ENCODE data around the gene CSH1. TPM values are rescaled to one million over a fixed set of nuclear protein-coding genes. Genes with fewer than 3 reads are reported as not detected.
A peak's percentile ranks its signal among the peaks of the same experiment; 100 is the strongest.
"Not testable (repeated sequence)": the region's sequence is repeated elsewhere in the genome, so short reads cannot be mapped to it uniquely, and the experiment has no call there.

Gene CSH1
- total RNA-seq: not detected
- long read RNA-seq: 0 reads

GRCh38 chr17:63896524-63897354, at the start of gene CSH1:
Gene CSH1, minus strand, starts transcription at chr17:63896574. Its CDS starts 63 bp downstream, at chr17:63896511.
- DNase-seq; intact Hi-C loops (cut with DNase I); ATAC-seq (ENCODE audit: poor library complexity): not testable (repeated sequence)

GRCh38 chr17:63945784-63946439, 49.5 kb upstream of the CSH1 start:
- DNase-seq (no peak), ATAC-seq (ENCODE audit: poor library complexity) (no peak)
- intact Hi-C loops (cut with DNase I): no loop called here

GRCh38 chr17:63944736-63945499, 48.5 kb upstream of the CSH1 start:
- intact Hi-C loops (cut with DNase I): no loop called here
- ATAC-seq (ENCODE audit: poor library complexity): no peak
- DNase-seq: no peak

- intact Hi-C loops (cut with DNase I): no loop called here
- ATAC-seq (ENCODE audit: poor library complexity) (no peak), DNase-seq (no peak)
These were observed 47.4 kb upstream of the CSH1 start for GRCh38 chr17:63943745-63944144.

GRCh38 chr17:63942309-63942985, 46.1 kb upstream of the CSH1 start:
- intact Hi-C loops (cut with DNase I): no loop called here
- DNase-seq: no peak
- ATAC-seq (ENCODE audit: poor library complexity): no peak

- DNase-seq (no peak), ATAC-seq (ENCODE audit: poor library complexity) (no peak)
- intact Hi-C loops (cut with DNase I): no loop called here
These were observed 45.4 kb upstream of the CSH1 start for GRCh38 chr17:63941751-63942150.

GRCh38 chr17:63941162-63941561, 44.8 kb upstream of the CSH1 start:
- DNase-seq: no peak
- intact Hi-C loops (cut with DNase I): no loop called here
- no peak for ATAC-seq (ENCODE audit: poor library complexity)

- DNase-seq (no peak), ATAC-seq (ENCODE audit: poor library complexity) (no peak)
- intact Hi-C loops (cut with DNase I): no loop called here
These were observed 44.2 kb upstream of the CSH1 start for GRCh38 chr17:63940584-63940983.

- intact Hi-C loops (cut with DNase I): no loop called here
- ATAC-seq (ENCODE audit: poor library complexity) (no peak), DNase-seq (no peak)
These were observed 43.5 kb upstream of the CSH1 start for GRCh38 chr17:63939884-63940283.

GRCh38 chr17:63939401-63939800, 43.0 kb upstream of the CSH1 start:
- intact Hi-C loops (cut with DNase I): no loop called here
- DNase-seq: no peak
- no peak for ATAC-seq (ENCODE audit: poor library complexity)

- DNase-seq (no peak), ATAC-seq (ENCODE audit: poor library complexity) (no peak)
- intact Hi-C loops (cut with DNase I): no loop called here
These were observed 41.5 kb upstream of the CSH1 start for GRCh38 chr17:63937920-63938319.

GRCh38 chr17:63937319-63937718, 40.9 kb upstream of the CSH1 start:
- DNase-seq: no peak
- intact Hi-C loops (cut with DNase I): no loop called here
- no peak for ATAC-seq (ENCODE audit: poor library complexity)

- ATAC-seq (ENCODE audit: poor library complexity) (no peak), DNase-seq (no peak)
- intact Hi-C loops (cut with DNase I): no loop called here
These were observed 38.1 kb upstream of the CSH1 start for GRCh38 chr17:63934183-63935112.

- intact Hi-C loops (cut with DNase I): no loop called here
- no peak for DNase-seq
- ATAC-seq (ENCODE audit: poor library complexity): no peak
These were observed 37.2 kb upstream of the CSH1 start for GRCh38 chr17:63933598-63933997.

- ATAC-seq (ENCODE audit: poor library complexity): no peak
- DNase-seq: no peak
- intact Hi-C loops (cut with DNase I): no loop called here
These were observed 36.3 kb upstream of the CSH1 start for GRCh38 chr17:63932721-63933120.

- DNase-seq (no peak), ATAC-seq (ENCODE audit: poor library complexity) (peak; percentile 24)
- intact Hi-C loops (cut with DNase I): no loop called here
These were observed 35.7 kb upstream of the CSH1 start, which contains the start of gene CD79B for GRCh38 chr17:63931981-63932561. Gene CD79B, minus strand, starts transcription at chr17:63932331. Its CDS starts 70 bp downstream, at chr17:63932261.

GRCh38 chr17:63930951-63931575, 34.7 kb upstream of the CSH1 start:
- ATAC-seq (ENCODE audit: poor library complexity) (peak; percentile 75), DNase-seq (peak; percentile 88)
- intact Hi-C loops (cut with DNase I): no loop called here

Data from Right ventricle myocardium superior (tissue), 1 donor.